K562 (cell line): ENCODE data around the gene SMARCB1. TPM values are rescaled to one million over a fixed set of nuclear protein-coding genes. Genes with fewer than 3 reads are reported as not detected.

ENCODE experiments used
- ATF7 ChIP-seq: fragments of 450-650 bp; IDR thresholded peaks from 2 replicates; pipeline ENCODE4 v1.7.1; 2014; ENCODE audit warnings: mild to moderate bottlenecking, moderate library complexity
- BCLAF1 ChIP-seq, 2 experiments: fragments of 450-650 bp in 1 of 2; IDR thresholded peaks; 2 replicates each; pipeline ENCODE4 v1.6.1; 2011 to 2017; ENCODE audit warnings: low read depth in 2 of 2, antibody characterized with exemption in 1 of 2, borderline replicate concordance in 1 of 2, low read length in 1 of 2, mild to moderate bottlenecking in 1 of 2, mixed read lengths in 1 of 2; ENCODE audit not compliant: control insufficient read depth in 1 of 2
- CCNT2 ChIP-seq: IDR thresholded peaks from 2 replicates; pipeline ENCODE4 v1.6.1; 2011; ENCODE audit warnings: borderline replicate concordance, low read depth, mild to moderate bottlenecking, moderate library complexity, mixed read lengths, low read length; ENCODE audit not compliant: insufficient read length; ENCODE audit errors: extremely low read depth
- CHD7 ChIP-seq: fragments of 200-600 bp; sonication (generic); IDR thresholded peaks from one replicate; pipeline ENCODE4 v1.6.1; 2012; ENCODE audit warnings: mild to moderate bottlenecking, low read depth, low read length, inconsistent platforms
- CREB3 ChIP-seq: fragments of 450-650 bp; conservative IDR thresholded peaks from 2 replicates; pipeline ENCODE4 v1.6.1; 2016; ENCODE audit warnings: missing genetic modification characterization, low read depth, mild to moderate bottlenecking, missing compliant biosample characterization, moderate library complexity
- DPF2 ChIP-seq: fragments of 450-650 bp; IDR thresholded peaks from 2 replicates; pipeline ENCODE4 v1.6.1; 2016
- HOXB6 ChIP-seq: fragments of 250-450 bp; sonication (Bioruptor Pico); IDR thresholded peaks from 2 replicates; pipeline ENCODE4 v1.5.1; 2022; ENCODE audit warnings: mild to moderate bottlenecking, borderline replicate concordance
- MTA1 ChIP-seq: fragments of 450-650 bp; IDR thresholded peaks from 2 replicates; pipeline ENCODE4 v1.6.1; 2017; ENCODE audit warnings: borderline replicate concordance
- NELFE ChIP-seq: IDR thresholded peaks from 2 replicates; pipeline ENCODE4 v1.6.1; 2011; ENCODE audit warnings: mild to moderate bottlenecking; ENCODE audit not compliant: insufficient read depth, insufficient read length
- RFX1 ChIP-seq: fragments of 450-650 bp; IDR thresholded peaks from 2 replicates; pipeline ENCODE4 v1.6.1; 2016; ENCODE audit warnings: mild to moderate bottlenecking, moderate library complexity
- ZNF668 ChIP-seq: fragments of 250-450 bp; sonication (Bioruptor Pico); IDR thresholded peaks from 2 replicates; pipeline ENCODE4 v1.8.0; 2022; ENCODE audit warnings: mild to moderate bottlenecking, inconsistent platforms
- polyA plus RNA-seq, 8 experiments: library from polyadenylated mRNA; depleted of rRNA in 4 of 8; stranded (reverse) in 5 of 8; unstranded in 3 of 8; fragments of >200 nt; fragmentation: Nextera tagmentation in 2 of 8; fragmentation: Illumina TruSeq in 1 of 8; extraction: Ambion mirVana in 2 of 8; extraction: Trizol in 1 of 8; gene quantifications; 2 replicates each; pipeline versions ENCODE4 v1.2.1 to v1.2.3, GENCODE V29; 2011 to 2014; ENCODE audit warnings: inconsistent platforms in 1 of 8, missing spikeins in 1 of 8
- total RNA-seq, 7 experiments: library from RNA; depleted of rRNA in 6 of 7; stranded (reverse); fragments of >200 nt in 6 of 7; fragmentation: Illumina TruSeq in 2 of 7; extraction: Trizol in 2 of 7; gene quantifications; 2 replicates each; pipeline versions ENCODE4 v1.2.1 to v1.2.3, GENCODE V29; 2011 to 2021; ENCODE audit warnings: low replicate concordance in 1 of 7

SMARCB1 gene
- total and polyA plus RNA-seq, 9 of the 15 experiments (the other 6 are each of a cell fraction or from before 2014, with no cell fraction given) = 1.2 to 113 (median 65.4) TPM

- TF ChIP-seq CHD7 (no peak), CREB3 (tag) (0 out of 2 replicates have a peak, but pooled peaks have one; percentile 72), CCNT2 (peak; percentile 57), NELFE (no peak), ZNF668 (CRISPR knock-in tag) (no peak), RFX1 (no peak), ATF7 (peak; percentile 95), BCLAF1 (IDR thresholded peaks at IDR 0.05; ENCODE audit: borderline replicate concordance in 1 of 2, control insufficient read depth in 1 of 2, low read depth in 2 of 2, low read length in 1 of 2) (no peak; a peak in 1 of 4 replicates), MTA1 (no peak), HOXB6 (CRISPR knock-in tag) (no peak), DPF2 (no peak)
Observed at GRCh38 chr22:23786752-23787599, at the start of gene SMARCB1 (continued).
